AG09319 (cell line): Measurements from ENCODE around the gene KTN1.

Source experiments
- DNase-seq: peaks from one replicate; pipeline ENCODE4 v3.0.0-alpha.2; 2010; ENCODE audit warnings: low read depth; ENCODE audit errors: extremely low read depth
- TF ChIP-seq, protein P1 (sequence below): IDR thresholded peaks from 2 replicates; pipeline ENCODE4 v1.5.1; 2011; ENCODE audit warnings: low read depth, mild to moderate bottlenecking, inconsistent platforms, low read length, moderate library complexity

The KTN1 gene

DNA sequence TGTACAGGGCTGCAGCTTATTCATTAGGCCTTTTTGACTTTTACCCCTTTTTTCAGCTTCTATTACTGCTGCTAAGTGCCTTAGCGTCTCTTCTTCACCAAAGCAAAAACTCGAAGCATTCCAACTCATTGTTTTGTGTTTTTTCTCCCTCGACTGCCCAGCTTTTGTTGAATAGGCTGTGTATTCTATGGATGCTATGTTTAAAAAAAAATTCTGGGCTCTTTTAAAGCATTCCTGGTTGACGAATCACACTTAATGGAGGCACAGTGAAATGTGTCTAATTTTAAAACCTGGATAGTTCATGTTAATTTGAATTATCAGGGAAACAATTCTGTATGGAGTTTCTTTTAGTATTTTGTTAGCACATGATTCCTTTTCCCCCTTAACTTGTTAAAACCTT, 29.7 kb downstream of the KTN1 start:
- TF ChIP-seq, protein P1, sequence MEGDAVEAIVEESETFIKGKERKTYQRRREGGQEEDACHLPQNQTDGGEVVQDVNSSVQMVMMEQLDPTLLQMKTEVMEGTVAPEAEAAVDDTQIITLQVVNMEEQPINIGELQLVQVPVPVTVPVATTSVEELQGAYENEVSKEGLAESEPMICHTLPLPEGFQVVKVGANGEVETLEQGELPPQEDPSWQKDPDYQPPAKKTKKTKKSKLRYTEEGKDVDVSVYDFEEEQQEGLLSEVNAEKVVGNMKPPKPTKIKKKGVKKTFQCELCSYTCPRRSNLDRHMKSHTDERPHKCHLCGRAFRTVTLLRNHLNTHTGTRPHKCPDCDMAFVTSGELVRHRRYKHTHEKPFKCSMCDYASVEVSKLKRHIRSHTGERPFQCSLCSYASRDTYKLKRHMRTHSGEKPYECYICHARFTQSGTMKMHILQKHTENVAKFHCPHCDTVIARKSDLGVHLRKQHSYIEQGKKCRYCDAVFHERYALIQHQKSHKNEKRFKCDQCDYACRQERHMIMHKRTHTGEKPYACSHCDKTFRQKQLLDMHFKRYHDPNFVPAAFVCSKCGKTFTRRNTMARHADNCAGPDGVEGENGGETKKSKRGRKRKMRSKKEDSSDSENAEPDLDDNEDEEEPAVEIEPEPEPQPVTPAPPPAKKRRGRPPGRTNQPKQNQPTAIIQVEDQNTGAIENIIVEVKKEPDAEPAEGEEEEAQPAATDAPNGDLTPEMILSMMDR = no peak

DNA sequence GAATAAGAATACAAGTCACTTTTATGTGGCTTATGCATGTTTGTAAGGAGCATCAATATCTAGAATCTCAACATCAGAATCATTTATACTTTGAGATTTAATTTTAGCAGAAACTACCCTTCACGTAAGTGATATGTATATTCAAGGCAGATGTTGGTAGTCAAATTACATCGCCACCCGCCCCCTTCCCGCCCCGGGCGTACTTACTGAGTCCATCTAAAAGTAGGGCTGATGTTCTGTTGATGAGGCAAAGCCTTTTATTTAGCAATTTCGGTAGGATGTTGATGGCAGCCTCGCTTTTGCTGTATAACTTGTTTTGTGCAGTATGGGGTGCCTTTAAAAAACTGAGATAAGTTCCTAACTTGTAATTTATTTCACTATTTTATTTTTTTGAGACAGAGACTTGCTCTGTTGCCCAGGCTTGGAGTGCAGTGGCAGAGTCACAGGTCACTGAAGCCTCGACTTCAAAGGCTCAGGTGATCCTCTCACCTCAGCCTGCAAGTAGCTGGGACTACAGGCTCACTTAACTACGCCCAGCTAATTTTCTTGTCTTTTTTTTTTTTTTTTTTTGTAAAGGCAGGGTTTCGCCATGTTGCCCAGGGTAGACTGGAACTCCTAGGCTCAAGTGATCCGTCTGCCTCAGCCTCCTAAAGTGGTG, 30.8 kb downstream of the KTN1 start:
- TF ChIP-seq, protein P1 = no peak
- DNase-seq = no peak

More for the DNA sequence above, 29.7 kb downstream of the KTN1 start:
- no peak for DNase-seq

DNA sequence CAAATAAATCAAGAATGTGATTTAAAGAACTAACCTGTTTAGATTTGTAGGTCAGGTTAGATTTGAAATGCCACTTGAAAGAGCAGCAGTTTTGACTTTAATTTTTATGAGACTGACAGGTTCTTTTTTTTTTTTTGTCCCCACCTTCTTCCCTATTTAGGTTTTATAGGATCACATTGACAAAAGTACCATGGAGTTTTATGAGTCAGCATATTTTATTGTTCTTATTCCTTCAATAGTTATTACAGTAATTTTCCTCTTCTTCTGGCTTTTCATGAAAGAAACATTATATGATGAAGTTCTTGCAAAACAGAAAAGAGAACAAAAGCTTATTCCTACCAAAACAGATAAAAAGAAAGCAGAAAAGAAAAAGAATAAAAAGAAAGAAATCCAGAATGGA, 31.9 kb downstream of the KTN1 start:
- TF ChIP-seq, protein P1 = no peak
- DNase-seq = no peak

DNA sequence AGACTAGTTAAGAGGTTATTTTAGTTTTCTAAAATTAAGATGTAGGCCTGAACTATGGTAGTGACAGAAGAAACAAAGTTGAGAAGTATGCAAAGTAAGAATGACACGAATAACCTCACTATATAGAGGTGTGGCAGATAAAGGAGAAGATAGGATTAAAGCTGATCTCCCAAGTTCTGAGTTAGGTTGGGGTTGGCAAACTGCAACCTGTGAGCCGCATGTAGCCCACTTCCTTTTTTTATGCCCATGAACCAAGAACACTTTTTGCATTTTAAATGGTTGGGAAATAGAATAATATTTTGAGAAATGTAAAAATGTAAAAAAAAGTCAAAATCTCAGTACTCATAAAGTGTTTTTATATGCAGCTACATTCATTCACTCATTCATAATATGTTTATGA, 34.3 kb downstream of the KTN1 start:
- TF ChIP-seq, protein P1 = no peak
- no peak for DNase-seq

DNA sequence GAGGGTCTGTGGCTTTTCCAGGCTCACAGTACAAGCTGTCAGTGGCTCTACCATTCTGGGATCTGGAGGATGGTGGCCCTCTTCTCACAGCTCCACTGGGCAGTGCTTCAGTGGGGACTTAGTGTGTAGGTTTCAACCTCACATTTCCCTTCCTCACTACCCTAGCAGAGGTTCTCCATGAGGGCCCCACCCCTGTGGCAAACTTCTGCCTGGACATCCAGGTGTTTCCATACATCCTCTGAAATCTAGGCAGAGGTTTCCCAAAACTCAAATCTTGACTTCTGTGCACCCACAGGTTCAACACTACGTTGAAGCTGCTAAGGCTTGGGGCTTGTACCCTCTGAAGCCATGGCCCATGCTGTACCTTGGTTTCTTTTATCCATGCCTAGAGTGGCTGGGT, 40.3 kb downstream of the KTN1 start:
- DNase-seq = no peak
- TF ChIP-seq, protein P1 = no peak

DNA sequence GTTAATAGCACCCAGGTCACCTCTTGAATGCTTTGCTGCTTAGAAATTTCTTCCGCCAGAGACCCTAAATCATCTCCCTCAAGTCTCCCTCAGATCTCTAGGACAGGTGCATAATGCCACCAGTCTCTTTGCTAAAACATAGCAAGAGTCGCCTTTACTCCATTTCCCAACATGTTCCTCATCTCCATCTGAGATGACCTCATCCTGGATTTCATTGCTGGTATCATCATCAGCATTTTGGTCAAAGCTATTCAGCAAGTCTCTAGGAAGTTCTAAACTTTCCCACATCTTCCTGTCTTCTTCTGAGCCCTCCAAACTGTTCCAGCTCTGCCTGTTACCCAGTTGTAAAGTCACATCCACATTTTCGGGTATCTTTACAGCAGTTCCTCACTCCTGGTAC, 41.0 kb downstream of the KTN1 start:
- TF ChIP-seq, protein P1 = no peak

DNA sequence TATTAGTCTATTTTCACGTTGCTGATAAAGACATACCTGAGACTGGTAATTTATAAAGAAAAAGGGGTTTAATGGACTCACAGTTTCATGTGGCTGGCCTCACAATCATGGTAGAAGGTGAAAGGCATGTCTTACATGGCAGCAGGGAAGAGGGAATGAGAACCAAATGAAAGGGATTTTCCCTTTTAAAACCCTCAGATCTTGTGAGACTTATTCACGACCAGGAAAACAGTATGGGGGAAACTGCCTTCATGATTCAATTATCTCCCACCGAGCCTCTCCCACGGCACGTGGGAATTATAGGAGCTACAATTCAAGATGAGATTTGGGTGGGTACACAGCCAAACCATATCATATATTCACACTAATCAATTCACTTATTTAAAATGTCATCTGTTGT, 41.4 kb downstream of the KTN1 start:
- TF ChIP-seq, protein P1 = no peak
- no peak for DNase-seq

More for the DNA sequence above, 41.0 kb downstream of the KTN1 start:
- no peak for DNase-seq
